Endothelial cell of umbilical vein (primary cell): Measurements from ENCODE around the gene RNF157. TPM values are rescaled to one million over a fixed set of nuclear protein-coding genes. Genes with fewer than 3 reads are reported as not detected.

Source experiments
- BruUV-seq: library from RNA; stranded (reverse); fragments of 400-500 nt; replicated peaks from 2 replicates; lab custom pipeline; 2021; lab: Mats Ljungman, UMichigan
- CTCF ChIA-PET: fragments of 300-600, 350-600 bp; sonication (Branson Sonifier 250); formaldehyde crosslinking; loops from one replicate; lab custom pipeline; 2021; ENCODE audit warnings: antibody characterized with exemption, inconsistent platforms; lab: Charles Lee
- POLR2A ChIA-PET: fragments of 300-600, 350-600 bp; sonication (Branson Sonifier 250); formaldehyde crosslinking; loops from one replicate; lab custom pipeline; 2021; ENCODE audit warnings: antibody characterized with exemption, inconsistent platforms; lab: Charles Lee
- DNase-seq: peaks from one replicate; pipeline ENCODE4 v3.0.0-alpha.2; 2011; ENCODE audit warnings: low read depth, low spot score
- FAIRE-seq: peaks from 2 replicates; lab custom pipeline; 2011; peaks lifted over from hg19 to GRCh38; lab: Jason Lieb, UNC
- H2AFZ ChIP-seq: 2 replicates; pipeline ENCODE4 v1.6.0; 2012; ENCODE audit warnings: low read depth, low read length, control low read depth, inconsistent platforms
- H3K27ac ChIP-seq: 2 replicates; pipeline ENCODE4 v1.5.1; 2011; ENCODE audit warnings: low read depth, mild to moderate bottlenecking, control low read depth, low read length, moderate library complexity; ENCODE audit not compliant: insufficient read depth
- H3K27me3 ChIP-seq, 2 experiments: 2 replicates each; pipeline versions ENCODE4 v1.6.0 to v1.6.1; 2011; ENCODE audit warnings: low read length in 2 of 2, mixed read lengths in 1 of 2; ENCODE audit not compliant: control insufficient read depth in 2 of 2, insufficient read depth in 2 of 2
- H3K36me3 ChIP-seq, 2 experiments: 2 replicates in 1 of 2; 3 replicates in 1 of 2; pipeline ENCODE4 v1.5.1; 2011; ENCODE audit warnings: low read length in 2 of 2, mild to moderate bottlenecking in 1 of 2, moderate library complexity in 1 of 2; ENCODE audit not compliant: control insufficient read depth in 2 of 2, insufficient read depth in 2 of 2; ENCODE audit errors: extremely low read depth in 1 of 2
- H3K4me1 ChIP-seq: 3 replicates; pipeline ENCODE4 v1.5.1; 2011; ENCODE audit warnings: mild to moderate bottlenecking, low read length; ENCODE audit not compliant: control insufficient read depth, insufficient read depth; ENCODE audit errors: extremely low read depth
- H3K4me2 ChIP-seq: 2 replicates; pipeline ENCODE4 v1.6.1; 2011; ENCODE audit warnings: low read length, control low read depth, mixed read lengths; ENCODE audit not compliant: insufficient read depth
- H3K4me3 ChIP-seq, 3 experiments: fragments of 200-600 bp in 1 of 3; sonication (generic), shearing (Covaris generic) in 1 of 3; replicated peaks in 1 of 3; 2 replicates each; pipeline ENCODE4 v1.5.1; 2011 to 2016; ENCODE audit warnings: control low read depth in 3 of 3, low read length in 3 of 3, mild to moderate bottlenecking in 2 of 3, inconsistent platforms in 1 of 3, low read depth in 1 of 3, moderate library complexity in 1 of 3; ENCODE audit not compliant: insufficient read depth in 1 of 3
- H3K79me2 ChIP-seq: 2 replicates; pipeline ENCODE4 v1.6.0; 2012; ENCODE audit warnings: low read length, inconsistent platforms; ENCODE audit not compliant: control insufficient read depth, insufficient read depth
- H3K9ac ChIP-seq: replicated peaks from 2 replicates; pipeline ENCODE3; 2011; ENCODE audit warnings: low read length, control low read depth; ENCODE audit not compliant: insufficient read depth; ENCODE audit errors: extremely low read depth
- H3K9me1 ChIP-seq: replicated peaks from 3 replicates; pipeline ENCODE4 v1.6.0; 2011; ENCODE audit warnings: mild to moderate bottlenecking, low read length; ENCODE audit not compliant: control insufficient read depth, insufficient read depth; ENCODE audit errors: extremely low read depth
- H3K9me3 ChIP-seq: replicated peaks from 2 replicates; pipeline ENCODE4 v1.5.1; 2012; ENCODE audit warnings: low read length, inconsistent platforms; ENCODE audit not compliant: control insufficient read depth, insufficient read depth
- H4K20me1 ChIP-seq: replicated peaks from 2 replicates; pipeline ENCODE3; 2011; ENCODE audit warnings: mild to moderate bottlenecking, low read length; ENCODE audit not compliant: control insufficient read depth, insufficient read depth; ENCODE audit errors: extremely low read depth
- EZH2 ChIP-seq: IDR thresholded peaks from 2 replicates; pipeline ENCODE4 v1.6.1; 2012; ENCODE audit warnings: borderline replicate concordance, low read depth, mild to moderate bottlenecking, moderate library complexity, low read length, inconsistent platforms; ENCODE audit not compliant: severe bottlenecking
- FOS ChIP-seq: IDR thresholded peaks from 2 replicates; pipeline ENCODE4 v1.6.1; 2011; ENCODE audit warnings: mild to moderate bottlenecking, low read length, moderate library complexity, borderline replicate concordance; ENCODE audit not compliant: insufficient read depth
- GATA2 ChIP-seq: IDR thresholded peaks from 2 replicates; pipeline ENCODE4 v1.7.0; 2011; ENCODE audit warnings: low read depth, mild to moderate bottlenecking, moderate library complexity, mixed read lengths, low read length; ENCODE audit not compliant: insufficient read length, insufficient read depth
- JUN ChIP-seq: IDR thresholded peaks from 2 replicates; pipeline ENCODE4 v1.6.1; 2011; ENCODE audit warnings: borderline replicate concordance, low read depth; ENCODE audit not compliant: insufficient read length, insufficient read depth
- MYC ChIP-seq: IDR thresholded peaks from one replicate; pipeline ENCODE4 v1.6.1; 2011; ENCODE audit warnings: mild to moderate bottlenecking, low read depth, low read length
- POLR2A ChIP-seq: IDR thresholded peaks from 2 replicates; pipeline ENCODE4 v1.6.1; 2012; ENCODE audit warnings: low read depth, mild to moderate bottlenecking, control low read depth, low read length
- POLR2AphosphoS5 ChIP-seq: IDR thresholded peaks from 2 replicates; pipeline ENCODE4 v1.6.1; 2012; ENCODE audit warnings: low read depth, mild to moderate bottlenecking, control low read depth, low read length, moderate library complexity; ENCODE audit not compliant: insufficient read depth
- dilution Hi-C: fragments of 300-500 bp; cut with MboI; formaldehyde crosslinking; loops from one replicate; pipeline ENCODE4 v1.15.0; 2019; ENCODE audit warnings: low sequenced_read_pairs; ENCODE audit not compliant: extremely low pct_ligation_motif_present
- intact Hi-C: fragments of 100-400 bp; cut with micrococcal nuclease; formaldehyde crosslinking; loops from one replicate; pipeline ENCODE4 v1.10.0; 2022
- polyA plus RNA-seq, 4 experiments: library from polyadenylated mRNA; depleted of rRNA in 3 of 4; stranded (reverse) in 3 of 4; unstranded in 1 of 4; fragments of >200 nt; gene quantifications; 2 replicates each; pipeline versions ENCODE4 v1.2.1 to v1.2.3, GENCODE V29; 2011 to 2012; ENCODE audit warnings: missing spikeins in 1 of 4
- total RNA-seq: library from RNA; stranded (reverse); gene quantifications from 2 replicates; pipeline ENCODE4 v1.2.3, GENCODE V29; 2021
- TF ChIP-seq, protein P1 (sequence below), 2 donors: IDR thresholded peaks; 1 replicate in 1 of 2; 2 replicates in 1 of 2; pipeline ENCODE4 v1.5.1; 2011; ENCODE audit warnings: low read length in 2 of 2, mild to moderate bottlenecking in 2 of 2, moderate library complexity in 2 of 2, control low read depth in 1 of 2, inconsistent platforms in 1 of 2, low read depth in 1 of 2; ENCODE audit not compliant: insufficient read depth in 1 of 2; ENCODE audit errors: extremely low read depth in 1 of 2
- TF ChIP-seq, protein P2 (sequence below): IDR thresholded peaks from 2 replicates; pipeline ENCODE4 v1.6.1; 2011; ENCODE audit not compliant: insufficient read depth, insufficient read length

Gene RNF157
- total and polyA plus RNA-seq, 2 donors (not counting 3 experiments of a cell fraction or from before 2014, with no cell fraction given) = 0.07 to 0.86 TPM

DNA sequence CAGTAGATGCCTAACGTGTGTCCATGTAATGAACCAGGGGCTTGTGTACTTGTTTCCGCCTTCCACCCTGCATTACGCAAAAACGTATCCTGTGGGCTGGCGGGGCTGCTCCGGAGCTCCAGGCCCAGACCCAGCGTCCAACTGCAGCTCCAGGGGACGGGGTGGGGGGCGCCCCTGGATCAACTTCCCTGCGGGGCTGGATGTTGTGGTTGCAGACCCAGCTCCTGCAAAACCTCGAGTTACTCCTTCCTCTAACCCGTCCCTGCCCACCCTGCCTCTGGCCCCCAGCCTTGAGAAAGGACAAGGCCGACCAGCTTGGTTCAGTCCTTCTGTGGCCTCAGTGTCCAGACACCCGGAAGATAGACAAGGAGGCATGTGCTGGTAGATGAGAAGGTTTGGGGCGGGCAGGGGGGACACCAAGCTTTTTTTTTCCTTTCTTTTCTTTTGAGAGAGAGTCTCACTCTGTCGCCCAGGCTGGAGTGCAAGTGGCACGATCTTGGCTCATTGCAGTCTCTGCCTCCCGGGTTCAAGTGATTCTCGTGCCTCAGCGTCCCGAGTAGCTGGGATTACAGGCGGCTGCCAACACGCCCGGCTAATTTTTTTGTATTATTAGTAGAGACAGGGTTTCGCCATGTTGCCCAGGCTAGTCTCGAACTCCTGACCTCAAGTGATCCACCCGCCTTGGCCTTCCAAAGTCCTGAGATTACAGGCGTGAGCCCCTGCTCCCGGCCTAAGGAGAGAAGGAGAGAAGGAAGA is 136.0 kb downstream of the RNF157 start:
- no peaks in the 10 kb centered on the region for H3K9me3 ChIP-seq
- intact Hi-C loops = no loop called here
- H3K27me3 ChIP-seq = no peaks in the 10 kb centered on the region
- peaks cover 8% of the 10 kb centered on the region for H3K4me1 ChIP-seq
- POLR2A ChIA-PET = no interaction called here
- H3K4me2 ChIP-seq = peak overlapping the region; percentile 79
- TSS peak; percentile 98 for BruUV-seq
- H3K79me2 ChIP-seq = peaks cover 11% of the 10 kb centered on the region
- TF ChIP-seq, protein P1, sequence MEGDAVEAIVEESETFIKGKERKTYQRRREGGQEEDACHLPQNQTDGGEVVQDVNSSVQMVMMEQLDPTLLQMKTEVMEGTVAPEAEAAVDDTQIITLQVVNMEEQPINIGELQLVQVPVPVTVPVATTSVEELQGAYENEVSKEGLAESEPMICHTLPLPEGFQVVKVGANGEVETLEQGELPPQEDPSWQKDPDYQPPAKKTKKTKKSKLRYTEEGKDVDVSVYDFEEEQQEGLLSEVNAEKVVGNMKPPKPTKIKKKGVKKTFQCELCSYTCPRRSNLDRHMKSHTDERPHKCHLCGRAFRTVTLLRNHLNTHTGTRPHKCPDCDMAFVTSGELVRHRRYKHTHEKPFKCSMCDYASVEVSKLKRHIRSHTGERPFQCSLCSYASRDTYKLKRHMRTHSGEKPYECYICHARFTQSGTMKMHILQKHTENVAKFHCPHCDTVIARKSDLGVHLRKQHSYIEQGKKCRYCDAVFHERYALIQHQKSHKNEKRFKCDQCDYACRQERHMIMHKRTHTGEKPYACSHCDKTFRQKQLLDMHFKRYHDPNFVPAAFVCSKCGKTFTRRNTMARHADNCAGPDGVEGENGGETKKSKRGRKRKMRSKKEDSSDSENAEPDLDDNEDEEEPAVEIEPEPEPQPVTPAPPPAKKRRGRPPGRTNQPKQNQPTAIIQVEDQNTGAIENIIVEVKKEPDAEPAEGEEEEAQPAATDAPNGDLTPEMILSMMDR (IDR thresholded peaks at IDR 0.05; ENCODE audit: extremely low read depth in 1 of 2, insufficient read depth in 1 of 2, low read depth in 1 of 2, low read length in 2 of 2) = no peak
- no peak for TF ChIP-seq GATA2
- no peak for TF ChIP-seq EZH2
- no peak for TF ChIP-seq POLR2A
- no peak for TF ChIP-seq POLR2AphosphoS5
- no peak for TF ChIP-seq MYC
- no peak for TF ChIP-seq FOS
- TF ChIP-seq JUN = no peak
- TF ChIP-seq, protein P2, sequence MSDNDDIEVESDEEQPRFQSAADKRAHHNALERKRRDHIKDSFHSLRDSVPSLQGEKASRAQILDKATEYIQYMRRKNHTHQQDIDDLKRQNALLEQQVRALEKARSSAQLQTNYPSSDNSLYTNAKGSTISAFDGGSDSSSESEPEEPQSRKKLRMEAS = no peak
- peak overlapping the region; percentile 73 to 87 (median 78) for H3K4me3 ChIP-seq
- peak overlapping the region; percentile 69 for H3K9ac ChIP-seq
- H3K9me1 ChIP-seq = no peaks in the 10 kb centered on the region
- CTCF ChIA-PET = interaction anchor here (1.2 to 4.2 kb wide), 3 partner anchors 11 to 175 kb away, joined by 4 to 24 read pairs (median 4); no protein-coding TSS in a partner anchor
- DNase-seq = no peak
- FAIRE-seq = no peak
- H4K20me1 ChIP-seq = no peaks in the 10 kb centered on the region
- H3K36me3 ChIP-seq = peaks cover 0 to 7% of the 10 kb centered on the region in 2 experiments
- peak overlapping the region; percentile 98 for H2AFZ ChIP-seq
- dilution Hi-C loops = no loop called here
- H3K27ac ChIP-seq = no peak overlapping the region
